ENCODE data around the gene RNF8. TPM values are rescaled to one million over a fixed set of nuclear protein-coding genes. Genes with fewer than 3 reads are reported as not detected.
"Not testable (repeated sequence)": the region's sequence is repeated elsewhere in the genome, so short reads cannot be mapped to it uniquely, and the experiment has no call there.

Gene RNF8
- 31.0 TPM for polyA plus RNA-seq (ENCODE audit: insufficient read length)
- long read RNA-seq, donor 1, full-length matches to known transcripts, result 2 of 2 reads
- long read RNA-seq, donor 1, partial matches to known transcripts, result 0 of 2 reads
- long read RNA-seq, donor 1, other reads (novel, unspliced or antisense), result 0 of 2 reads
- long read RNA-seq, donor 2, full-length matches to known transcripts, result 4 of 10 reads
- long read RNA-seq, donor 2, partial matches to known transcripts, result 6 of 10 reads
- long read RNA-seq, donor 2, other reads (novel, unspliced or antisense), result 0 of 10 reads
- long read RNA-seq, donor 3, full-length matches to known transcripts, result 2 of 2 reads
- long read RNA-seq, donor 3, partial matches to known transcripts, result 0 of 2 reads
- long read RNA-seq, donor 3, other reads (novel, unspliced or antisense), result 0 of 2 reads
- long read RNA-seq, donor 4, full-length matches to known transcripts, result 1 of 1 reads
- long read RNA-seq, donor 4, partial matches to known transcripts, result 0 of 1 reads
- long read RNA-seq, donor 4, other reads (novel, unspliced or antisense), result 0 of 1 reads
- long read RNA-seq, donor 5, full-length matches to known transcripts, result 10 of 10 reads
- long read RNA-seq, donor 5, partial matches to known transcripts, result 0 of 10 reads
- long read RNA-seq, donor 5, other reads (novel, unspliced or antisense), result 0 of 10 reads
- long read RNA-seq, donor 6, partial matches to known transcripts, result 9 of 9 reads
- long read RNA-seq, donor 6, other reads (novel, unspliced or antisense), result 0 of 9 reads
- long read RNA-seq, donor 7, full-length matches to known transcripts, result 1 of 19 reads
- long read RNA-seq, donor 7, partial matches to known transcripts, result 18 of 19 reads
- long read RNA-seq, donor 7, other reads (novel, unspliced or antisense), result 0 of 19 reads
- long read RNA-seq, donor 8, partial matches to known transcripts, result 0 of 1 reads
- long read RNA-seq, donor 8, other reads (novel, unspliced or antisense), result 0 of 1 reads

GRCh38 chr6:37353761-37354525, at the start of gene RNF8:
TSS of gene RNF8 (plus strand) at chr6:37353983. CDS start at chr6:37354165, 182 bp downstream.
- DNase-seq, result peak; percentile 85

GRCh38 chr6:37304766-37305165, 49.0 kb upstream of the RNF8 start:
- no peak for DNase-seq

- DNase-seq, result no peak
These were observed 47.9 kb upstream of the RNF8 start for GRCh38 chr6:37305841-37306425.

- no peak for DNase-seq
These were observed 47.1 kb upstream of the RNF8 start for GRCh38 chr6:37306624-37307222.

GRCh38 chr6:37307484-37307883, 46.3 kb upstream of the RNF8 start:
- DNase-seq, result not testable (repeated sequence)

GRCh38 chr6:37308069-37308815, 45.5 kb upstream of the RNF8 start:
- DNase-seq, result peak; percentile 29

- no peak for DNase-seq
These were observed 44.7 kb upstream of the RNF8 start for GRCh38 chr6:37309046-37309445.

- no peak for DNase-seq
These were observed 44.1 kb upstream of the RNF8 start for GRCh38 chr6:37309692-37310091.

- DNase-seq, result no peak
These were observed 42.8 kb upstream of the RNF8 start for GRCh38 chr6:37310966-37311365.

- no peak for DNase-seq
These were observed 41.9 kb upstream of the RNF8 start for GRCh38 chr6:37311741-37312473.

- no peak for DNase-seq
These were observed 39.9 kb upstream of the RNF8 start for GRCh38 chr6:37313723-37314486.

- DNase-seq, result peak; percentile 46
These were observed 39.2 kb upstream of the RNF8 start for GRCh38 chr6:37314487-37315156.

GRCh38 chr6:37315157-37315515, 38.6 kb upstream of the RNF8 start:
- no peak for DNase-seq

GRCh38 chr6:37316071-37316470, 37.7 kb upstream of the RNF8 start:
- DNase-seq, result no peak

- DNase-seq, result no peak
These were observed 36.3 kb upstream of the RNF8 start for GRCh38 chr6:37317312-37318038.

GRCh38 chr6:37319156-37319555, 34.6 kb upstream of the RNF8 start:
- DNase-seq, result no peak

GRCh38 chr6:37319856-37320480, 33.8 kb upstream of the RNF8 start:
- no peak for DNase-seq

Measured in left kidney (tissue), 8 donors.